Smooth muscle cell (in vitro differentiated cells): ENCODE measurements around the gene SCG3. TPM values are rescaled to one million over a fixed set of nuclear protein-coding genes. Genes with fewer than 3 reads are reported as not detected.

Experiments
- DNase-seq: peaks from one replicate; lab custom pipeline; 2025; ENCODE audit not compliant: unreplicated experiment; lab: John Stamatoyannopoulos, UW
- H2AFZ ChIP-seq: fragments of 200-600 bp; sonication (generic); 2 replicates; pipeline ENCODE4 v1.6.0; 2016; ENCODE audit warnings: antibody characterized with exemption, low read depth, mild to moderate bottlenecking
- H3F3A ChIP-seq: fragments of 200-600 bp; sonication (generic); 2 replicates; pipeline ENCODE4 v1.6.0; 2017; ENCODE audit warnings: antibody characterized with exemption, low read depth
- H3K27ac ChIP-seq: fragments of 200-600 bp; sonication (generic); 2 replicates; pipeline ENCODE4 v1.5.1; 2016; ENCODE audit warnings: low read depth, mild to moderate bottlenecking
- H3K27me3 ChIP-seq: fragments of 200-600 bp; sonication (generic); 2 replicates; pipeline ENCODE4 v1.6.1; 2016; ENCODE audit warnings: low read depth, mild to moderate bottlenecking
- H3K36me3 ChIP-seq: fragments of 200-600 bp; sonication (generic); 2 replicates; pipeline ENCODE4 v1.5.1; 2016; ENCODE audit warnings: low read depth
- H3K4me1 ChIP-seq: fragments of 200-600 bp; sonication (generic); 2 replicates; pipeline ENCODE4 v1.5.1; 2016; ENCODE audit warnings: low read depth
- H3K4me2 ChIP-seq: fragments of 200-600 bp; sonication (generic); 2 replicates; pipeline ENCODE4 v1.6.0; 2016; ENCODE audit warnings: mild to moderate bottlenecking
- H3K4me3 ChIP-seq: fragments of 200-600 bp; sonication (generic); 2 replicates; pipeline ENCODE4 v1.5.1; 2016; ENCODE audit warnings: mild to moderate bottlenecking
- H3K79me2 ChIP-seq: fragments of 200-600 bp; sonication (generic); 2 replicates; pipeline ENCODE4 v1.6.0; 2016; ENCODE audit warnings: low read depth, mild to moderate bottlenecking
- H3K9ac ChIP-seq: fragments of 200-600 bp; sonication (generic); 2 replicates; pipeline ENCODE4 v1.6.0; 2016; ENCODE audit warnings: low read depth
- H3K9me3 ChIP-seq: fragments of 200-600 bp; sonication (generic); replicated peaks from 2 replicates; pipeline ENCODE4 v1.5.1; 2016; ENCODE audit warnings: low read depth
- H4K20me1 ChIP-seq: fragments of 200-600 bp; sonication (generic); 2 replicates; pipeline ENCODE4 v1.6.0; 2016; ENCODE audit warnings: low read depth
- WGBS: methylation state at CpG from one replicate; pipeline ENCODE4 v1.1.7; 2016; ENCODE audit warnings: low lambda C conversion rate; 5-methylcytosine and 5-hydroxymethylcytosine counted together
- polyA plus RNA-seq: library from polyadenylated mRNA; unstranded; fragments of >200 nt; fragmentation: Nextera tagmentation; extraction: Ambion mirVana; gene quantifications from 2 replicates; pipeline ENCODE4 v1.2.1, GENCODE V29; 2016
- total RNA-seq: library from RNA; depleted of rRNA; stranded (reverse); fragments of >200 nt; gene quantifications from 2 replicates; pipeline ENCODE4 v1.2.3, GENCODE V29; 2014
- TF ChIP-seq, protein P1 (sequence below): fragments of 200-600 bp; sonication (generic); IDR thresholded peaks from 2 replicates; pipeline ENCODE4 v1.5.1; 2017; ENCODE audit warnings: borderline replicate concordance, mild to moderate bottlenecking, antibody characterized with exemption; ENCODE audit not compliant: insufficient read depth, poor library complexity, severe bottlenecking

Gene SCG3
- total and polyA plus RNA-seq, 2 experiments from 2014 or later = not detected

DNA sequence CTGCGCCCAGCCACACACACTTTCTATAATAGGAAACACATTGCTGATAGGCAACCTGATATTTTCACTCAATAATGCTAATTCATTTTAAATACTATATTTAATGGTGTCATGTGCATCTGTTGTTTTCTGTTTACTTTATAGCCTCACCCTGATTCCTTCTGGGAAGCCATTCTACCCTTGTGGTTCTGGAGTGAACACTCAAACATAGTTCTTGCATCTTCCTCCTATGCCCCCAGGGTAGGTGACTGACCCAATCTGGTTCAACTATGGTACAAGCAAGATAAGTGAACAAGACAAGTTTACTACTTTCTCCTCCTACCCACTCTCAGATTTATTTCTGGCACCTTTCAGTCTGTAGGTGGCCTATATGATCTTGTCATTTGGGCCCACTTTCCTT, 4.3 kb upstream of the SCG3 start:
- no peaks in the 10 kb centered on the region for H3K36me3 ChIP-seq
- no peak overlapping the region for H3K4me3 ChIP-seq
- no peak overlapping the region for H3K27ac ChIP-seq
- H3K27me3 ChIP-seq = peaks cover 14% of the 10 kb centered on the region
- TF ChIP-seq, protein P1, sequence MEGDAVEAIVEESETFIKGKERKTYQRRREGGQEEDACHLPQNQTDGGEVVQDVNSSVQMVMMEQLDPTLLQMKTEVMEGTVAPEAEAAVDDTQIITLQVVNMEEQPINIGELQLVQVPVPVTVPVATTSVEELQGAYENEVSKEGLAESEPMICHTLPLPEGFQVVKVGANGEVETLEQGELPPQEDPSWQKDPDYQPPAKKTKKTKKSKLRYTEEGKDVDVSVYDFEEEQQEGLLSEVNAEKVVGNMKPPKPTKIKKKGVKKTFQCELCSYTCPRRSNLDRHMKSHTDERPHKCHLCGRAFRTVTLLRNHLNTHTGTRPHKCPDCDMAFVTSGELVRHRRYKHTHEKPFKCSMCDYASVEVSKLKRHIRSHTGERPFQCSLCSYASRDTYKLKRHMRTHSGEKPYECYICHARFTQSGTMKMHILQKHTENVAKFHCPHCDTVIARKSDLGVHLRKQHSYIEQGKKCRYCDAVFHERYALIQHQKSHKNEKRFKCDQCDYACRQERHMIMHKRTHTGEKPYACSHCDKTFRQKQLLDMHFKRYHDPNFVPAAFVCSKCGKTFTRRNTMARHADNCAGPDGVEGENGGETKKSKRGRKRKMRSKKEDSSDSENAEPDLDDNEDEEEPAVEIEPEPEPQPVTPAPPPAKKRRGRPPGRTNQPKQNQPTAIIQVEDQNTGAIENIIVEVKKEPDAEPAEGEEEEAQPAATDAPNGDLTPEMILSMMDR = no peak
- H3K4me2 ChIP-seq = no peak overlapping the region
- DNase-seq = no peak
- H4K20me1 ChIP-seq = no peaks in the 10 kb centered on the region
- 92% methylated on average over 1 of the region's 1 CpG for WGBS
- no peaks in the 10 kb centered on the region for H3K9me3 ChIP-seq
- H3K4me1 ChIP-seq = peaks cover 6% of the 10 kb centered on the region
- H3K9ac ChIP-seq = no peak overlapping the region
- no peak overlapping the region for H2AFZ ChIP-seq
- H3K79me2 ChIP-seq = no peaks in the 10 kb centered on the region
- H3F3A ChIP-seq = no peaks in the 10 kb centered on the region

DNA sequence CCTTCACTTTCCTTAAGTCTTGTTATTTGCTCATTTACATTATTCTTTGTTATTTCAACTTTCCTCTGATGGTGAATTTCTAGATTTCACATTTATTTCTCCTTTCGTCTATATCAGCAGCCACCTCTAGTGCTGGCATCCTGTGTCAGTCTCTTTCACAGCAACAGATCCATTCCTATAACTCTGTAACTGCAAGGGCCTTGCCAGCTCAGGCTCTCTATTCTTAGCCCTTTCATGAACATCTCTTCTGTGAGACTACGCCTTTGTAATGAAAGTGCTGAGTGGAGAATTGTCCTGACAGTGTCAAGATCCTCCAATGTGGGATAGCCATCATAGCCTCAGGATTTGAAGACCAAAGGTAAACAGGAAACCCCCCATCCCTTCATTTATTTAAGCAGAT, 3.9 kb upstream of the SCG3 start:
- WGBS = 85% methylated on average over 2 of the region's 2 CpGs
- no peak overlapping the region for H3K4me2 ChIP-seq
- H3K4me3 ChIP-seq = no peak overlapping the region
- H3K27me3 ChIP-seq = peaks cover 19% of the 10 kb centered on the region
- H4K20me1 ChIP-seq = no peaks in the 10 kb centered on the region
- no peaks in the 10 kb centered on the region for H3F3A ChIP-seq
- H3K36me3 ChIP-seq = no peaks in the 10 kb centered on the region
- H3K27ac ChIP-seq = no peak overlapping the region
- no peak overlapping the region for H2AFZ ChIP-seq
- H3K9me3 ChIP-seq = no peaks in the 10 kb centered on the region
- TF ChIP-seq, protein P1 = no peak
- H3K4me1 ChIP-seq = peaks cover 3% of the 10 kb centered on the region
- DNase-seq = no peak
- no peaks in the 10 kb centered on the region for H3K79me2 ChIP-seq
- no peak overlapping the region for H3K9ac ChIP-seq

DNA sequence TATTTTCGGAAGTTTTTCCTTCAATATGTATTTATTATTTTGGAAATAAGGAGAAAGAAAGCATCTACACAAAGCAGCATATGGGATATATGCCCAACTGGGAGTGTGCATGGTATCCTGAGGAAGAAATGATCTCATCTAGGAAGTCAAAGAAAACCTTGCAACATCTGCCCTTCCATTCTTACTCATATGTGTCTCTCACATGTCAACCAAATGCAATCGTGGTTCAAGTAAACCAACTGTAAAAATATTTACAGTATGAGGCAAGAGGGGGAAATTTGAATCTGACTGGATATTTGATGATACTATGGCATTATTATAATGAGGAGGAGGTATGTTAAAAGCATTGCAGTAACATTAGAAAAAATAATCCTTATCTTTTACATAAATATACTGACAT, 3.2 kb upstream of the SCG3 start:
- Histone ChIP-seq H3K27me3 (peaks cover 25% of the 10 kb centered on the region), H3K27ac (no peak overlapping the region), H3K36me3 (no peaks in the 10 kb centered on the region), H3F3A (no peaks in the 10 kb centered on the region), H3K4me1 (peaks cover 3% of the 10 kb centered on the region), H3K9me3 (no peaks in the 10 kb centered on the region), H3K4me2 (no peak overlapping the region), H3K79me2 (no peaks in the 10 kb centered on the region), H4K20me1 (no peaks in the 10 kb centered on the region), H2AFZ (no peak overlapping the region), H3K9ac (no peak overlapping the region), H3K4me3 (no peak overlapping the region)
- DNase-seq = no peak
- 90% methylated on average over 2 of the region's 2 CpGs for WGBS
- TF ChIP-seq, protein P1 = no peak

DNA sequence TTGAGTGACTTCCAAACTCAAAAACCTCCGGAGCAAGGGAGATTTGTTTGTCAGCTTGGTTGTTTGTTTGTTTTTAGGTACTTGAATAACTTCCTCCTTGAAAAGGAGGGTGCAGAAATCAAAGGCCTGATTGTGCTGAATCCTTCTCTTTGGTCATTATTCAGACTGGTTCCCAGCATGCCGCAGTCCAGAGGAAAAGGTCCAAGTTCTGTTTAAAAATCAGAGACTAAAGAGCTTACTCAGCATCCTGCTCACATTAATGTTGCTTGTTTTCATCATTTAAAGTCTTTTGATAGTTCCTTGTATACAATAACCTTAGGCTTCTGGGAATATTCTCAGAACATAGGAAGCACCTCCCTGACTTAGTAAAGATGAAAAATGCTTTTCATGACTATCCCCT, 982 bp upstream of the SCG3 start:
- Histone ChIP-seq H4K20me1 (no peaks in the 10 kb centered on the region), H3K27ac (no peak overlapping the region), H3K9ac (no peak overlapping the region), H3K9me3 (no peaks in the 10 kb centered on the region), H3K36me3 (no peaks in the 10 kb centered on the region), H3K27me3 (peaks cover 26% of the 10 kb centered on the region), H3F3A (no peaks in the 10 kb centered on the region), H2AFZ (no peak overlapping the region), H3K4me3 (no peak overlapping the region), H3K4me1 (peaks cover 3% of the 10 kb centered on the region), H3K79me2 (no peaks in the 10 kb centered on the region), H3K4me2 (no peak overlapping the region)
- TF ChIP-seq, protein P1 = no peak
- DNase-seq = no peak
- WGBS = 80% methylated on average over 2 of the region's 2 CpGs
